ENCODE data around the gene IL12RB1. TPM values are rescaled to one million over a fixed set of nuclear protein-coding genes. Genes with fewer than 3 reads are reported as not detected.

IL12RB1 gene
- total and polyA plus RNA-seq, 3 experiments from 2014 or later = 18.9 to 43.2 (median 19.6) TPM

GRCh38 chr19:18055967-18056366 lies 30.8 kb downstream of the IL12RB1 start:
- Mint-ChIP-seq H3K27me3 (peaks cover 0 to 1% of the 10 kb centered on the region in 2 donors), H3K9me3 (no peaks in the 10 kb centered on the region), H3K4me3 (no peak overlapping the region), H3K4me1 (peaks cover 7 to 17% (median 8%) of the 10 kb centered on the region in 3 donors), H3K36me3 (peaks cover 0 to 14% (median 2%) of the 10 kb centered on the region in 3 donors), H3K27ac (peak overlapping the region in 3 of 8 donors; percentile 36 to 69 (median 63))
- peaks cover 7% of the 10 kb centered on the region for H3K36me3 ChIP-seq (ENCODE audit: insufficient read depth, low read length)
- DNase-seq = no peak
- CTCF ChIA-PET = interaction anchor here (1.4 to 10.6 kb wide), 7 partner anchors 11 to 196 kb away, joined by 3 to 168 read pairs (median 12); partner anchors contain the start of gene ARRDC2
- no peaks in the 10 kb centered on the region for H3K9me3 ChIP-seq (ENCODE audit: low read length)
- no peaks in the 10 kb centered on the region for H3K27me3 ChIP-seq (ENCODE audit: insufficient read depth, low read length, poor library complexity, severe bottlenecking)
- peaks cover 13% of the 10 kb centered on the region for H3K4me1 ChIP-seq (ENCODE audit: insufficient read depth, low read length)
- H3K27ac ChIP-seq (ENCODE audit: low read depth, low read length) = no peak overlapping the region
- no peak overlapping the region for H3K4me3 ChIP-seq (ENCODE audit: low read length)
- POLR2A ChIA-PET = interaction anchor here (1.0 kb wide), 1 partner anchor 48 kb away, joined by 4 read pairs; the partner anchor contains the start of gene ARRDC2

GRCh38 chr19:18053576-18054219 lies 33.0 kb downstream of the IL12RB1 start:
- CTCF ChIA-PET = interaction anchor here (1.0 to 10.6 kb wide), 2 partner anchors 43 to 46 kb away, joined by 5 to 168 read pairs; partner anchors contain the start of gene ARRDC2

GRCh38 chr19:18051887-18052286 lies 34.8 kb downstream of the IL12RB1 start:
- Histone ChIP-seq H3K4me3 (ENCODE audit: low read length) (no peak overlapping the region), H3K9me3 (ENCODE audit: low read length) (no peaks in the 10 kb centered on the region), H3K27ac (ENCODE audit: low read depth, low read length) (no peak overlapping the region), H3K4me1 (ENCODE audit: insufficient read depth, low read length) (no peaks in the 10 kb centered on the region), H3K27me3 (ENCODE audit: insufficient read depth, low read length, poor library complexity, severe bottlenecking) (no peaks in the 10 kb centered on the region), H3K36me3 (ENCODE audit: insufficient read depth, low read length) (no peaks in the 10 kb centered on the region)
- Mint-ChIP-seq H3K4me3 (no peak overlapping the region), H3K27ac (peak overlapping the region in 1 of 8 donors; percentile 47), H3K27me3 (peaks cover 0 to 1% of the 10 kb centered on the region in 2 donors), H3K9me3 (no peaks in the 10 kb centered on the region), H3K36me3 (no peaks in the 10 kb centered on the region), H3K4me1 (peaks cover 6 to 23% (median 9%) of the 10 kb centered on the region in 3 donors)
- ChIA-PET POLR2A (interaction anchor here (0.6 kb wide), 1 partner anchor 581 kb away, joined by 4 read pairs; no protein-coding TSS in a partner anchor), CTCF (interaction anchor here (1.4 kb wide), 1 partner anchor 41 kb away, joined by 4 read pairs; no protein-coding TSS in a partner anchor)
- no peak for DNase-seq

More at GRCh38 chr19:18053576-18054219, 33.0 kb downstream of the IL12RB1 start:
- H3K4me3 Mint-ChIP-seq = no peak overlapping the region
- Histone ChIP-seq H3K4me1 (ENCODE audit: insufficient read depth, low read length) (peaks cover 11% of the 10 kb centered on the region), H3K27ac (ENCODE audit: low read depth, low read length) (no peak overlapping the region), H3K27me3 (ENCODE audit: insufficient read depth, low read length, poor library complexity, severe bottlenecking) (no peaks in the 10 kb centered on the region), H3K4me3 (ENCODE audit: low read length) (no peak overlapping the region), H3K36me3 (ENCODE audit: insufficient read depth, low read length) (no peaks in the 10 kb centered on the region), H3K9me3 (ENCODE audit: low read length) (no peaks in the 10 kb centered on the region)
- no peaks in the 10 kb centered on the region for H3K36me3 Mint-ChIP-seq
- H3K27me3 Mint-ChIP-seq = peaks cover 0 to 1% of the 10 kb centered on the region in 2 donors
- H3K9me3 Mint-ChIP-seq = no peaks in the 10 kb centered on the region
- peaks cover 12 to 29% (median 16%) of the 10 kb centered on the region in 3 donors for H3K4me1 Mint-ChIP-seq
- H3K27ac Mint-ChIP-seq = peak overlapping the region in 2 of 8 donors; percentile 5 to 77
- DNase-seq = no peak
- POLR2A ChIA-PET = no interaction called here

GRCh38 chr19:18049385-18049784 lies 37.3 kb downstream of the IL12RB1 start:
- Mint-ChIP-seq H3K27me3 (no peaks in the 10 kb centered on the region), H3K36me3 (no peaks in the 10 kb centered on the region), H3K9me3 (no peaks in the 10 kb centered on the region), H3K4me1 (peaks cover 24 to 46% (median 33%) of the 10 kb centered on the region in 3 donors), H3K4me3 (no peak overlapping the region), H3K27ac (no peak overlapping the region)
- Histone ChIP-seq H3K4me3 (ENCODE audit: low read length) (no peak overlapping the region), H3K27me3 (ENCODE audit: insufficient read depth, low read length, poor library complexity, severe bottlenecking) (no peaks in the 10 kb centered on the region), H3K4me1 (ENCODE audit: insufficient read depth, low read length) (peaks cover 22% of the 10 kb centered on the region), H3K27ac (ENCODE audit: low read depth, low read length) (no peak overlapping the region), H3K36me3 (ENCODE audit: insufficient read depth, low read length) (no peaks in the 10 kb centered on the region), H3K9me3 (ENCODE audit: low read length) (no peaks in the 10 kb centered on the region)
- POLR2A ChIA-PET = interaction anchor here (0.7 kb wide), 1 partner anchor 39 kb away, joined by 7 read pairs; no protein-coding TSS in a partner anchor
- CTCF ChIA-PET = interaction anchor here (0.8 to 2.3 kb wide), 2 partner anchors 33 to 42 kb away, joined by 3 to 6 read pairs; partner anchors contain the start of gene ARRDC2
- no peak for DNase-seq

- no peaks in the 10 kb centered on the region for H3K27me3 ChIP-seq (ENCODE audit: insufficient read depth, low read length, poor library complexity, severe bottlenecking)
- no peak overlapping the region for H3K4me3 ChIP-seq (ENCODE audit: low read length)
- POLR2A ChIA-PET = interaction anchor here (2.1 kb wide), 1 partner anchor 39 kb away, joined by 18 read pairs; the partner anchor contains the start of gene ARRDC2
- CTCF ChIA-PET = interaction anchor here (1.5 to 2.5 kb wide), 4 partner anchors 11 to 100 kb away, joined by 4 to 17 read pairs (median 8); partner anchors contain the start of gene ARRDC2
- DNase-seq = no peak
- no peak overlapping the region for H3K27ac ChIP-seq (ENCODE audit: low read depth, low read length)
- peak overlapping the region in 3 of 7 donors; percentile 5 to 38 (median 17) for H3K4me3 Mint-ChIP-seq
- peaks cover 37 to 61% (median 50%) of the 10 kb centered on the region in 3 donors for H3K4me1 Mint-ChIP-seq
- no peaks in the 10 kb centered on the region for H3K36me3 Mint-ChIP-seq
- no peaks in the 10 kb centered on the region for H3K27me3 Mint-ChIP-seq
- H3K9me3 ChIP-seq (ENCODE audit: low read length) = no peaks in the 10 kb centered on the region
- peaks cover 35% of the 10 kb centered on the region for H3K4me1 ChIP-seq (ENCODE audit: insufficient read depth, low read length)
- no peaks in the 10 kb centered on the region for H3K36me3 ChIP-seq (ENCODE audit: insufficient read depth, low read length)
- no peaks in the 10 kb centered on the region for H3K9me3 Mint-ChIP-seq
- H3K27ac Mint-ChIP-seq = peak overlapping the region in 6 of 8 donors; percentile 21 to 95 (median 72)
Measured at GRCh38 chr19:18046059-18046718, 40.5 kb downstream of the IL12RB1 start.

GRCh38 chr19:18045307-18046050 lies 41.3 kb downstream of the IL12RB1 start:
- peak overlapping the region; percentile 13 to 91 (median 84) for H3K4me3 Mint-ChIP-seq
- CTCF ChIA-PET = interaction anchor here (0.8 to 3.1 kb wide), 14 partner anchors 9 to 234 kb away, joined by 3 to 17 read pairs (median 5); partner anchors contain the start of gene ARRDC2
- no peaks in the 10 kb centered on the region for H3K9me3 ChIP-seq (ENCODE audit: low read length)
- no peaks in the 10 kb centered on the region for H3K27me3 ChIP-seq (ENCODE audit: insufficient read depth, low read length, poor library complexity, severe bottlenecking)
- no peaks in the 10 kb centered on the region for H3K27me3 Mint-ChIP-seq
- no peaks in the 10 kb centered on the region for H3K36me3 ChIP-seq (ENCODE audit: insufficient read depth, low read length)
- H3K36me3 Mint-ChIP-seq = no peaks in the 10 kb centered on the region
- peak overlapping the region; percentile 64 for H3K27ac ChIP-seq (ENCODE audit: low read depth, low read length)
- DNase-seq = no peak
- no peaks in the 10 kb centered on the region for H3K9me3 Mint-ChIP-seq
- H3K27ac Mint-ChIP-seq = peak overlapping the region; percentile 84 to 97 (median 93)
- POLR2A ChIA-PET = interaction anchor here (0.6 to 2.1 kb wide), 14 partner anchors 10 to 534 kb away, joined by 3 to 18 read pairs (median 4); partner anchors contain the start of genes ARRDC2, CCDC124, JUND and MAST3
- peaks cover 37 to 54% (median 50%) of the 10 kb centered on the region in 3 donors for H3K4me1 Mint-ChIP-seq
- H3K4me3 ChIP-seq (ENCODE audit: low read length) = peak overlapping the region; percentile 68
- H3K4me1 ChIP-seq (ENCODE audit: insufficient read depth, low read length) = peaks cover 35% of the 10 kb centered on the region

GRCh38 chr19:18044825-18045304 lies 41.9 kb downstream of the IL12RB1 start:
- Mint-ChIP-seq H3K4me1 (peaks cover 31 to 47% (median 44%) of the 10 kb centered on the region in 3 donors), H3K27ac (peak overlapping the region; percentile 84 to 97 (median 93)), H3K9me3 (peaks cover 0 to 2% (median 0%) of the 10 kb centered on the region in 5 donors), H3K27me3 (no peaks in the 10 kb centered on the region), H3K4me3 (peak overlapping the region; percentile 13 to 91 (median 84)), H3K36me3 (no peaks in the 10 kb centered on the region)
- no peaks in the 10 kb centered on the region for H3K27me3 ChIP-seq (ENCODE audit: insufficient read depth, low read length, poor library complexity, severe bottlenecking)
- no peaks in the 10 kb centered on the region for H3K36me3 ChIP-seq (ENCODE audit: insufficient read depth, low read length)
- CTCF ChIA-PET = interaction anchor here (0.8 to 3.1 kb wide), 15 partner anchors 10 to 260 kb away, joined by 3 to 17 read pairs (median 5); partner anchors contain the start of gene ARRDC2
- peak overlapping the region; percentile 68 for H3K4me3 ChIP-seq (ENCODE audit: low read length)
- H3K4me1 ChIP-seq (ENCODE audit: insufficient read depth, low read length) = peaks cover 35% of the 10 kb centered on the region
- POLR2A ChIA-PET = interaction anchor here (0.6 to 2.1 kb wide), 16 partner anchors 10 to 1715 kb away, joined by 3 to 18 read pairs (median 4); partner anchors contain the start of genes ARRDC2, CCDC124, JUND and MAST3
- DNase-seq = peak; percentile 71 to 91 (median 81)
- H3K9me3 ChIP-seq (ENCODE audit: low read length) = no peaks in the 10 kb centered on the region
- peak overlapping the region; percentile 64 for H3K27ac ChIP-seq (ENCODE audit: low read depth, low read length)

Measured in CD8-positive, alpha-beta memory T cell (primary cell).